Measurements from ENCODE around the gene PABPC1L.
A peak's percentile ranks its signal among the peaks of the same experiment; 100 is the strongest.
"Not testable (repeated sequence)": the region's sequence is repeated elsewhere in the genome, so short reads cannot be mapped to it uniquely, and the experiment has no call there.

The PABPC1L gene

GRCh38 chr20:44909872-44910689 is at the start of gene PABPC1L:
Gene PABPC1L (plus strand): TSS chr20:44910060. CDS start chr20:44910144, 84 bp downstream.
- DNase-seq = no peak

GRCh38 chr20:44861531-44862006 is 48.3 kb upstream of the PABPC1L start:
- no peak for DNase-seq

DNA sequence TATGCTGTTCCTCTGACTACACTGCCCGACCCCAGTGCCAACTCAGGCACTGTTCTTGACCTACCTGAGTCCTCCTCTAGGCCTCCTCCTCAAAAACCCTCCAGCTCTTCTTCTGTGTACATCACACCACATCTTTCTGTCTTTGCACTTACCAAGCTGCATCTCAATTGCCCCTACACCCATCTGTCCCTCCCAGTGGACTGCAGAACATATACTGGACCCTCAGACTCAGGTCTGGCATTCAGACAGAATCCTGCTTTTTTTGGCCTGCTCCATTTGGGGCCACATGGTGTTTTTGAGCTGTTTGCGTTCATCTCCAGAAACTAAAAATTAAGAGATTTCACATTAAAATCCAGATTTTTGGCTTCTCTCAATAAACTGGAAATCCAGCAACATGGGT is 47.6 kb upstream of the PABPC1L start:
- no peak for DNase-seq

DNA sequence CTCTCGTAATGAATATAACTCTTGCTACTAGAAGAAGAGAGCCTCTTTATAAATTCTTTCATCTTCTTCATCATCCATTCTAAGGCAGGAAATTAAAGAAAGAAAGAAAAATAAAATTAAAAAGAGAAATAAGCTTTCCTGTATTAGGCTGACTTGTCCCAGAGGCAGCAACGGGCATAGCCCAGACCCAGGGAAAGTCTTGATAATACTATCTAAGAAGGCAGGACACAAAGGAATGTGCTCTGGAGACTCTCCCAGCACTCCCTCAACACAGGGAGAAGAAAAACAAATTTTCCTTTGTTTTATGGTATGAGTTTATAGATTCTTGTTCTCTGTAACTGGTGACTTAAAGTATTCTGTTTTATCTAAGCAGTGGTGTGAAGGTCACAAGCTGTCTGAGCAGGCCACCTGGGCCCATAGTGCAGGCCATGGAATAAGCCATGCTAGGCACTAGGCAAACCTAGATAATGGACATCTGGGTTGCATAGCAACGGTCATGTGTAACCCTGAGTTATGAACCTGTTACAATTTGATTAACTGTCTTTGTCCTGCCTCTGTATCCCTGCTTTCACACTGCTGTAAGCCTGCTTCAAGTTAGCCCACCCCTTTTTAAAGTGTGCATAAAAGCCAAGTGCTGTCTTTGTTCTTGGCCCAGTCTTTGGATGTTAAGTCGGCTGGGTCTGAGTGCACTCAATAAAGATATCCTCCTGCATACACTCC is 46.3 kb upstream of the PABPC1L start:
- DNase-seq = not testable (repeated sequence)

DNA sequence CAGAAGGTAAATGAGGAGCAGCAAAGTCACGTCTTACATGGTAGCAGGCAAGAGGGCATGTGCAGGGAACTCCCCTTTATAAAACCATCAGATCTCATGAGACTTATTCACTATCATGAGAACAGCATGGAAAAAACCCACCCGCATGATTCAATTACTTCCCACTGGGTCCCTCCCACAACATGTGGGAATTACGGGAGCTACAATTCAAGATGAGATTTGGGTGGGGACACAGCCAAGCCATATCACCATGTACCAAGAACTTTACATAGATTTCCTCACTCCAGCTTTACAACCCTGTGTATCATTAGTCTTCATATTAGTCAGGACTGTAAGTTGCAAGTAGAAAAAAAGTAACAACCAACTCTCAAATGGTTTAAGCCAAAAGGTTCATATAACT is 45.4 kb upstream of the PABPC1L start:
- DNase-seq = not testable (repeated sequence)

DNA sequence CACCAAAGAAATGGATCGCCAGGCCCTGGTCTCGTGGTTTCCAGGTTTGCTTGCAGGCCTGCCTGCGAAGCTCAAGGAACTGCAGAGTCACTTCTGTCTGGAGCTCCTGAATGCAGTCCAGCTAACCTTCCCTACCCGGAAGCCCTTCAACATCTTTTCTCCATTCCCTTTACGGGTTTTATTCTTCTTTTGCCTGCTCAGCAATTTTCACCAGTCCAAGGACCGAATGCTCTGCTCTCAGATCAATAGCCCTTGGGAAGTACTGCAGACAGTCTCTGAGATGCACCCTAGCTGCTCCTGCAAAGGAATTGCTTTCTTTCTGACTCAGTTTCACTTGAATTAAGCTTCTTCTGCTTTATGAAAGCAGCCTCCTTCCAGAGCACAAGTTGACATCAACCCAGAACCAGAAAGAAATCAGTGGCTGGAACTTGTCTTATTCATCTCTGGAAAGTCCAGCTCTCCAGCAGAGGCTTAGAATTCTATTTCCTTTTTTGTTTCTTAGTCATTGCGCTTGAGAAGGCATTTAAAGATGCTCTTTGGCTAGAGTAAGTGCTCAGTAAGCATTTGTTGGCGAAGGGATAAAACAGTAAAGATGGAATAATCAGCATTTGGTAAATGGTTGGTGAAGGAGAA is 43.0 kb upstream of the PABPC1L start:
- DNase-seq = no peak

- no peak for DNase-seq
Measured at GRCh38 chr20:44869471-44869870, 40.4 kb upstream of the PABPC1L start.

- DNase-seq = not testable (repeated sequence)
Measured at GRCh38 chr20:44882360-44882759, 27.5 kb upstream of the PABPC1L start.

DNA sequence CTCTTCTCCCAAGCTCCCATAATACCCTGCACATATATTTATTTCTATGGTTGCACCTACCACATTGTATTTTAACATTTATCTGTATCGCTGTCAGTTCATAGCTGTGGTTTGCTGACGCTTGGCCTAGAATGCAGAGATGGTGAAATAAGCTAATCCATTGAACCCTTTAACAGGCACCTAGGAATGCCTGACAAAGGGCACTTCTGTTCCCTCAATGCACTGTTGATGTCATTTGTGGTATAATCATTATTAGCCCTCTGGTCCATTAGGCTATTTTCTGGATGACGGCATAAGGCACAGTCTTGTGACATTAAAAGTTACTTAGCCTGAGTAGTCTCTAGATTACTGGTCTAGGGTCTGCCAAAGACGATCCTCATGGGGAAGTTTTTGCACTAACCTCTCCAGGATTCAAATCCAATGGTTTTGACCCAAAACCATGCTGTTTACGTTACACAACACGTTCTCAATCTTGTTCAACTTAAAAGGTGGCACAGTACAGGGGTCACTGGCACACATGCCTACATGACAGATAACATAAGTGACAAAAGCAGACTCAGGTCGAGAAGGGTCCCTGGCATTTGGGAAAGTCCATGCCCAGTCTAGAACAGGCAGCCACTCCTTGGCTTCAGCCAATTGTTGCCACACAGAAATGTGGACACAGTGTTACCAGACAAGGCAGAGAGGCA is 26.5 kb upstream of the PABPC1L start:
- DNase-seq = no peak

- DNase-seq = no peak
Measured at GRCh38 chr20:44884907-44885391, 24.9 kb upstream of the PABPC1L start.

DNA sequence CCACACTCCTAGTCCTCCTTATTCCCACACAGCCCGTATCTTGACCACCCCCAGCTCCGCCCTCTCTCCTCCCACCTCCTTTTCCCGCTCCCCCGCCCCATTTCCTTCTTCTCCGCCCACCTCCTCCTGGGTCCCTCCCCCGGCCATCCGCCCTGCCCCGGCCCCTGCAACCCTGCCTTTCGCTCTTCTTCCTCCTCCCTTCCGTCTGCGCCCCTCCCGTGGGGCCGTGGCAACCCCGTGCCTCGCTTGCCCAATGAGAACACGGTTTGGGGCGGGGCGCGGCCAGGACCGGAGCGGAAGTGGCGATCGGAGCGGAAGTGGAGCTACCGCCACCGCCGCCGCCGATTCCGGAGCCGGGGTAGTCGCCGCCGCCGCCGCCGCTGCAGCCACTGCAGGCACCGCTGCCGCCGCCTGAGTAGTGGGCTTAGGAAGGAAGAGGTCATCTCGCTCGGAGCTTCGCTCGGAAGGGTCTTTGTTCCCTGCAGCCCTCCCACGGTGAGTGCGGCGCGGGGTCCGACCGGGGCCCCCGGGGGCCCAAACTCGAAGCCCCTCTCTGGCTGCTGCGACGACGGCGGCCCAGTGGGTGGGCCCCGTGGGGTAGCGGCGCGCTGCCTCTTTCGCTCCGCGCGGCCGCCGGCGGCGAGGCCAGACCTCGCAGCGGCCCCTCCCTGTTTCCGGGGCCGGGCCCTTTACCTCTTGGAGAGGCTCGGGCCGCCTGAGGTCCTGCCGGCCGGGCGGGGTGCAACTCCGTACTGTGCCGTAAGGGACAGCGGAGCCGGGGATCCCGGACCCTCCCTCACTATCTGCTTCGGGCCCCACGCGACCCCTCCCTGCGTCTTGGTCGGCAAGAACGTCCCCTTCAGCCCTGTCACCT is 24.2 kb upstream of the PABPC1L start, which contains the start of gene YWHAB:
YWHAB (plus strand) TSS at position 314 of the 874 bp plus-strand sequence. CDS start 15,829 bp downstream, outside the sequence.
- DNase-seq = peak; percentile 92

DNA sequence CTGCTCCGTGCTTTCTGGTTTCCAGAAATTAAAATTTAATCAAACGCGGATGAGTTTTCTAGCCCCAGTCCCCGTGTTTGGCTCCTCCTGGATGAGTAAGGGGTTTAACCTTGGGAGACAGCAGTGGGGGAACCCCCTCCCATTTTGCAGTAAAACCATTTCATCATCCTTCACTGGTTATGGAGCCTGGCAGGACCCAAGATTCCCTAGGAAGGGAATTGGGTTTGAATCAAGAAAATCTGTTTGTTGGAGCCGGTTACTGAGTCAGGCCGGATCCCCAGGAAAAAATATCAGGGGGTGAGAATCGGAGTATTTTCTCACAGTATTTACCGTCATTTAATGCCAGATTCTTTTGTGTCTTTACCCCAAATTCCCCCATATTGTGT is 23.6 kb upstream of the PABPC1L start:
- no peak for DNase-seq

GRCh38 chr20:44886828-44887227 is 23.0 kb upstream of the PABPC1L start:
- no peak for DNase-seq

- no peak for DNase-seq
Measured at GRCh38 chr20:44887466-44887865, 22.4 kb upstream of the PABPC1L start.

- DNase-seq = no peak
Measured at GRCh38 chr20:44888226-44889103, 21.4 kb upstream of the PABPC1L start.

DNA sequence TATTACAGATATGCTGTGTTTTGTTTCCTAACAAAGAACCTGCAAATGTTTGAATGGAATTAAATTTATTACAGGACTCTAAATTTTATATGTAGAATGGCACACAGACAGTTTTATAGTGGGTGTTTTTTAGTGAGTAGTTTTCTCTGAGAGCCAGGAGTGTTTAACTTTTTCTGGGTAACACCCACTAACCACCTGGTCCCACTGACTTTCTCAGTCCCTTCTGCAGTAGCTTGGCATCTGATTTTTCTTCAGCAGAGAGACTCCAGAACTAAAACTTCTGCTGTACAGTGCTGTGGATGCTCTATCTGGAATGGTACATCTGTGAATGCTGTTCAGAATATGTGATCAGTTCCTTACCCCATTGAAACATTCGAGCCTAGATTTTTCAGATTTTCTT is 18.0 kb upstream of the PABPC1L start:
- no peak for DNase-seq

DNA sequence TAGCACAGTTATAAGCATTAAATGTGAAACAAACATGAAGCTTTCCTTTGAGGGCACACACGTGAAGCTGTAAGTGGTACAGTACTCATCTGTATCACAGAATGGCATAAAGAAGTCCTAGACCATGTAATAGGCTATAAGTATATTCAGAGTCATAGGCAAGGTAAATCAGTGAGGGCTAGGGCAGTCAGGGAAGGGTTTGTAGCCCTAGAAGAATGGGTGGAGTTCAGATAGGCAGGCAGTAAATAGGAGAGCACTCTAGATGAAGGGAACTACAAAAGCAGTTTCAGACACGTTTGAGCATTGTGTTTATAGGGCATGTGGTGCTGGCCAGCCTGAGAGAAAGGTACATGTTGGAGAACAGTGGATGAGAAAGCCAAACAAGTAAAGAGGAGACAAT is 14.9 kb upstream of the PABPC1L start:
- no peak for DNase-seq

DNA sequence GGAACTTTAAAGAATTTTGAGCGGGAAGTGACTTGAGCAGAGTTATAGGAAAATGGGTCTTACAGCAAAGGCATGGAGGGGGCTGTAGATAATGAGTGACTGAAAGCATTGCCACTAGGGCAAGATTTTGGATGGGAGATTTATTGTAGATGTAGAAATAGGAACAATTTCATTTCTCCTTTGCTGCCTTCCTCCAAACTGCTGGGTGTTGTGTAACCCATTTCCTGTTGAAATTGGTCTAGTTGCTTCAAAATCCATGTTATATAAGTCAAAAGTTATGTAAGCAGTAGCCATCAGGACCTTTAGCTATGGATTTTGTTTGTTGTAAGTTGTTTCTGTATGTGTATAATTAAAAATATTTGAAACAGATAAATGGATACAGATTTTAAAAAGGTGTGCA is 13.3 kb upstream of the PABPC1L start:
- no peak for DNase-seq

GRCh38 chr20:44897133-44897532 is 12.7 kb upstream of the PABPC1L start:
- DNase-seq = no peak

GRCh38 chr20:44900231-44900854 is 9.5 kb upstream of the PABPC1L start:
- no peak for DNase-seq

Data from NCI-H524 treated with DMSO at 0.1 percent for 48 hours (cell line).